Stimulated activated CD8-positive, alpha-beta memory T cell treated with anti-CD3 and anti-CD28 coated beads, Interleukin-15, amount 100 ng/mL, for 48 hours (primary cell): ENCODE measurements around the gene PGM1.

Experiments used
- DNase-seq, 2 donors: peaks; one replicate each; pipeline ENCODE4 v3.0.0-alpha.2; 2020; ENCODE audit warnings: low read depth in 2 of 2

PGM1 gene

GRCh38 chr1:63701187-63701586, 108.0 kb downstream of the PGM1 start:
- no peak for DNase-seq

GRCh38 chr1:63703701-63704107, 110.5 kb downstream of the PGM1 start:
- no peak for DNase-seq

GRCh38 chr1:63704443-63704842, 111.2 kb downstream of the PGM1 start:
- no peak for DNase-seq

- DNase-seq: no peak
Observed at GRCh38 chr1:63705078-63705477, 111.9 kb downstream of the PGM1 start.

- DNase-seq: no peak
Observed at GRCh38 chr1:63709267-63709828, 116.1 kb downstream of the PGM1 start.
